ENCODE measurements around the gene MEGF6.

The MEGF6 gene, protein sequence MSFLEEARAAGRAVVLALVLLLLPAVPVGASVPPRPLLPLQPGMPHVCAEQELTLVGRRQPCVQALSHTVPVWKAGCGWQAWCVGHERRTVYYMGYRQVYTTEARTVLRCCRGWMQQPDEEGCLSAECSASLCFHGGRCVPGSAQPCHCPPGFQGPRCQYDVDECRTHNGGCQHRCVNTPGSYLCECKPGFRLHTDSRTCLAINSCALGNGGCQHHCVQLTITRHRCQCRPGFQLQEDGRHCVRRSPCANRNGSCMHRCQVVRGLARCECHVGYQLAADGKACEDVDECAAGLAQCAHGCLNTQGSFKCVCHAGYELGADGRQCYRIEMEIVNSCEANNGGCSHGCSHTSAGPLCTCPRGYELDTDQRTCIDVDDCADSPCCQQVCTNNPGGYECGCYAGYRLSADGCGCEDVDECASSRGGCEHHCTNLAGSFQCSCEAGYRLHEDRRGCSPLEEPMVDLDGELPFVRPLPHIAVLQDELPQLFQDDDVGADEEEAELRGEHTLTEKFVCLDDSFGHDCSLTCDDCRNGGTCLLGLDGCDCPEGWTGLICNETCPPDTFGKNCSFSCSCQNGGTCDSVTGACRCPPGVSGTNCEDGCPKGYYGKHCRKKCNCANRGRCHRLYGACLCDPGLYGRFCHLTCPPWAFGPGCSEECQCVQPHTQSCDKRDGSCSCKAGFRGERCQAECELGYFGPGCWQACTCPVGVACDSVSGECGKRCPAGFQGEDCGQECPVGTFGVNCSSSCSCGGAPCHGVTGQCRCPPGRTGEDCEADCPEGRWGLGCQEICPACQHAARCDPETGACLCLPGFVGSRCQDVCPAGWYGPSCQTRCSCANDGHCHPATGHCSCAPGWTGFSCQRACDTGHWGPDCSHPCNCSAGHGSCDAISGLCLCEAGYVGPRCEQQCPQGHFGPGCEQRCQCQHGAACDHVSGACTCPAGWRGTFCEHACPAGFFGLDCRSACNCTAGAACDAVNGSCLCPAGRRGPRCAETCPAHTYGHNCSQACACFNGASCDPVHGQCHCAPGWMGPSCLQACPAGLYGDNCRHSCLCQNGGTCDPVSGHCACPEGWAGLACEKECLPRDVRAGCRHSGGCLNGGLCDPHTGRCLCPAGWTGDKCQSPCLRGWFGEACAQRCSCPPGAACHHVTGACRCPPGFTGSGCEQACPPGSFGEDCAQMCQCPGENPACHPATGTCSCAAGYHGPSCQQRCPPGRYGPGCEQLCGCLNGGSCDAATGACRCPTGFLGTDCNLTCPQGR (N-terminal part only)

DNA sequence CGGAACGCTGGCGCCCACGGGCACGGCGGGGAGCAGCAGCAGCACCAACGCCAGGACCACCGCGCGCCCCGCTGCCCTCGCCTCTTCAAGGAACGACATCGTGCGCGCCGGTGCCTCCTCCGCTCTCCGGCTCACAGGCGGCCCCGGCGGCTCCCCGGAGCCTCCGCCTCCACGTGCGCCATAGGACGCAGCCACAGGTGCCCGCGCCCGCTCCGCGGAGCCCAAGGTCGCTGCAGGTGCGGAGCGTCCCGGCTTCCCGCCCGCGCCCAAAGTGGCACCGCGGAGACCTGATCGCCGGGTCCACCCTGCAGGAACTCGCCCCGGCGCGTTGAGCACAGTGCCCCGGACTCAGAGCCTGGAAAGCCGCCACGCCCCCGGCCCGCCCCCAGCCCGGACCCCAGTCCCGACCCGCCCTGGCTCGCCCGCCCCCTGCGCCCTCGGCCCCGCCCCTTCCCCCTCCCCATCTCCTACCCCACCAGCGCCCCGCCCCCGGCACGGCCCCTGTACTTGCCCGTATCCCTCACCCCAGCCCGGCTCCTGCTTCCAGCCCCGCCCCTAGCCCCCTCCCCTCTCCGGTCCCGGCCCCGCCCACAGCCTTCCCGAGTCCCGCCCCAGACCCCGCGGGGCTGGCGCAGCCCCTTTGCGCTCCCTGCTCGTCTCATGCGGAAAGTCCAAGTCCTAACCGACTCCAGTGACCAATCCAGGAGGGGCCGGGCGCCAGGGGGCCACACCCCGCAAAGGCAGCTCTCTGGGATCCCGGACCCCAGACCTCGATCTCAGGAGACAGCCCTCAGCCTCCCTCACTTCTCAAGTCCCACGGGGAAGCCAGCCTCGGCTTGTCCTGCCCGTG lies at the start of gene MEGF6:
Gene MEGF6 (minus strand): TSS at position 339 of the 850 bp plus-strand sequence. CDS start 240 bp downstream, at position 99.
- DNase-seq (ENCODE audit: low read depth) = peak; percentile 41

DNA sequence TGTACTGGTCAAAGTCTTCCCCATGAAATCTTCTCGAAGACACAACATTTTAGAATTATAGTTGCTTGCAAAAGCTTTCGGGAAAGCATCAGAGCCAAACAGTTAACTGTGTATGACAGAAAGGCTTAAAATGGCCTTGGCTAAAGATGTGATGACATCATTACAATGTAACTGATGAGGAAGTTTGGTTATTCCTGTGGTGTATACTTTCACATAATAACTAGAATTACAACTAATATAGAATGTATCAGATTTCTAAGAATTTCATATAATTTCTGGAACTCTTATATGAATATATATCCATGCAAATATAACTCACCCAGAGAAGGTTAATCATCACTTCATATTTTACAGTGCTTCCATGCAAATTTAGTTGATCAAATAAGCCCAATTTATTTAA lies 49.4 kb upstream of the MEGF6 start:
- no peak for DNase-seq (ENCODE audit: low read depth)

DNA sequence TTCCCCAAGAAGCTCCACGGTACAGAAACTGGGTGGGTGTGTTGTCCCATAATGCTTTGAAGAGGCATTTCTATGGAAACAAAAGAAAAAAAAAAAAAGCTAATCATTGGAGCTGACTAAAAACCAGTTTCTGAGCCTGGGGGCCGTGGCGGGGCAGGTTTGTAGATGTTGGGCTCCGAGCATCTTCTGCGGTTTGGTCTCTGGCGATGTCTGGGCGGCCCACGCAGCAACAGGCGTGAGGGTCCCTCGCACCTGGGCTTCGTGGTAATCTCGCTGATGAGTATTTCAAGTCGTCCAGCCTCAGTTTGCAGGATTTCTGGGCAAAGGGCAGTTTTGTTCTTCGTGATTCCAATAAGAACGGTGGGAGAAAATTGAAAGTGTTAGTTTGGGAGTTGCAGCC lies 47.8 kb upstream of the MEGF6 start:
- no peak for DNase-seq (ENCODE audit: low read depth)

DNA sequence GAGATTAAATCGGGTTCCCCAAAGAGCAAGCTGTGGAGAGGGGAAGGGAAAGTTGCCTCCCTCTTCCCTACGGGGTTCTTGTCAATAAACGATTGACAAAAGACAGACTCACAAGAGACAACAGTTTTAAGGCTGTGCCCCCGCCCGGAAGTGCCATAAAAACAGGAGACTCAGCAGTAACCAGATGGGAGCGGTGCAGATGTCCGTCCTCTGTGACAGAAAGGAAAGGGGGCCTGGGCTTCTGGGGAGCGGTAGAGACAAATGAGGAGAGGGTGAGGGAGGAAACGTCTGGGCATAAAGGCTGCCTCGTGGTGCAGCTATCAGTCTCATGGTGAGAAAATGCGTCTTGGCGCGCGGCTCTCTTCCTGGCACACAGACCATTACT lies 46.9 kb upstream of the MEGF6 start:
- no peak for DNase-seq (ENCODE audit: low read depth)

DNA sequence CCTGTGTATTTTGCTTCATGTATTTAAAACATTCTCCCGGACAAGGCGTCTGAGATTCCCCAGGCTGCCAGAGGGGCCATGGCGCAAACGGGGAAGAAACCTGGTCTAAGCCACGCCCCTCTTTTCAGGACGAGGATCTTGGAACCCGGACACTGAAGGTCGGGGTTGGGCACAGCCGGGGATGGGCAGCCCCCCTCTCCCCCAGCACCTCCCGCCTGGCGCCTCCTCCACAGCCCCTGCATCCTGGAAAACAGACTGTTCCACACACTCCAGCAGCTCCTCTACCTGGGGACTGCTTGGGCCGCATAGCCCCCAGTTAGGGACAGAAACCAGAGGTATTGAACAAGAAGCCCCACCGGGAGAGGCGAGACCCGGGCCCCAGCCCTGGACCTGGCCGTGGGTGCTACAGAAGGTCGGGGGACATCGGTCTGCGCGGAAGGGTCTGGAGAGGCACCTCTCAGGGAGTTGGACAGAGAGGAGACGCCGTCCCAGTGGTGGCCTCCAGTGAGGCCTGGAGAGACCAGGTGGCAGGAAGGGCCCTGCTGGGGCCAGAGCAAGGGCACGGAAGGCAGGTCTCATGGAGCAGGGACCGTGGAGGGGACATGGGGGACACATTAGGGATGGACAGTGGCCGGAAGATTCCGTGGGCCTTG lies 46.4 kb upstream of the MEGF6 start:
- no peak for DNase-seq (ENCODE audit: low read depth)

DNA sequence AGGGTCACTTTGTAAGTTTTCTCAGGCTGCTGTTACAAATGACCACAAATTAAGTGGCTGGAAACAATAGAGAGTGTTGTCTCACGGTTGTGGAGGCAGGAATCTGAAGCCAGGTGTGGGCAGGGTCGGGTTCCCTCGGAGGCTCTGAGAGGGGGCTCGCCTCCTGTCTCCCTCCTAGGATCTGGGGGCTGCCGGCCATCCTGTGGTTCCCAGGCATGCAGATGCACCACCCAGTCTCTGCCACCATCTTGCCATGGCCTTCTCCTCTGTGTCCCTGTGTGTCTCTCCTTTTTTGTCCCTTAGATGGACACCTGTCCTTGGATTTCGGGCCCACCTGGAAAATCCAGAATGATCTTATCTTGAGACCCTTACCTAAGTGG lies 45.8 kb upstream of the MEGF6 start:
- DNase-seq (ENCODE audit: low read depth) = no peak

DNA sequence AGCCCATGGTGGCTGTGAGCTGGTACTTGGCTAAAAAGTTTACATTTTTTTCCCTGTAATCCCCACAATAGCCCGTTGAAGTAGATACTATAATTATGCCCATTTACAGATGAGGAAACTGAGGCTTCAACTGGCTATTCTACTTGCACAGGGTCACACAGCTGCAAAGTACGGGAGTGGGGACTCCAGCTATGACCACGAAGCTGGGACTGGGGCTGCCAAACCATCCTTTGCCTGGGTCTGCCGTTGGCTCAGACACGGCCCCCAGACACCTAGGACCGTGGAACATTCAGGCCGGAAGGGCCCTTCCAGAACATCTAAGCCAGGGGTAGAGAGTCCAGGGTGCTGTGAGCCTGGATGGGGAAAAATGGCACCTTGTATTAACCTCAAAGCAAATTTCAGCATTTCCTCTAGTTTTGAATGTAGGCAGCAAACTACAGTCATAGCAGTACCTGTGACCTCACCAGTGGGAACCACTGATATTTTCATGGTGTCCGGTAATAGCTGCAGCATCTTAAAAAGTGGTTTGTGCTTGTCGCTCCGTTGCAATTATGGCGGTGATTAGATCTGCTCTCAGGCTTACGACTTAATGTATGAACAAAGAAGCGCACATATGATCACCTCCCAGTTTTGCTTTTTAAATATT lies 45.3 kb upstream of the MEGF6 start:
- DNase-seq (ENCODE audit: low read depth) = no peak

DNA sequence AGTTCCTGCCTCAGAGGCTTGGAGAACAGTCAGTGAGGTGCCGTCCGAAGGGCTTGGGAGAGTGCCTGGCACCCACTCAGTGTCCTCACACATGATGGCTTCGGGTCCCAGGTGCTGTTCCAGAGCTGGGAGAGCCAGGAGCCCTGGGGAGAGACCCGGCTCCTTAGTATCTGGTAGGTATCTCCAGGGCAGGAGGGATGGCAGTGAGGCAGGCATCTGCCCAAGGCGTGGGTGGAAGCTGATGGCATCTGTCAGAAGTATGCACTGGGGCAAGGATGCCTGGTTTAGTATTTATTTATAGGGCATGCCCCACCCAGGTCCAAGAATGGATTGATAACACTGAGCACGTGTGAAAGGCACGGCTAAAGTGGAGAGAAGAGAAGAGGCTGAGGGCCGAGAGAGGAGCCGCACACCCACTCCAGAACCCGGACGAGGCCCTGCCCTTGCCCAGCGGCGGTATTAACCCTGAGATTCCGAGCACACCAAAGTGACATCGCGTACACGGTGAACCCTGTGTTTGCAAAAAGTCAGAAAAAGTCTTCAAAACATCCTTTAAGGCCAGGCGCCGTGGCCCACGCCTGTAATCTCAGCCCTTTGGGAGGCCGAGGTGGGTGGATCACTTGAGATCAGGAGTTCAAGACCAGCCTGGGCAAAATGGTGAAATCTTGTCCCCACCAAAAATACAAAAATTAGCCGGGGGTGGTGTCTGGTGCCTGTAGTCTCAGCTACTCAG lies 43.4 kb upstream of the MEGF6 start:
- DNase-seq (ENCODE audit: low read depth) = no peak

DNA sequence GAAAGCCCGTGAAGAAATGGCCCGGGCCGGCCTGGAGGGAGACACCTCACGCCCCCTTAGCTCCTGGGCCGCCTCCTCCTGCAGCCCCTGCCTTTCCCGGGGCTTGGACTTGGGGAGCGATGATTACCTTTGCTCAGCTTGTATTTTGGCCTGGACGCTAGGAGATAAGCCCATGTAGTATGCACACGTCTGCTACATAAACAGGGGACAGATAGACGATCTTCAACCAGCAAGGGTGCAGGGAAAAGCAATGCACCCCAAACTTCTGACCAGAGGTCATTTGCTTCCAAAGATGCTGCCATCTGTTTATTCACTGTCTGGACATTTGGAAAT lies 41.9 kb upstream of the MEGF6 start:
- no peak for DNase-seq (ENCODE audit: low read depth)

DNA sequence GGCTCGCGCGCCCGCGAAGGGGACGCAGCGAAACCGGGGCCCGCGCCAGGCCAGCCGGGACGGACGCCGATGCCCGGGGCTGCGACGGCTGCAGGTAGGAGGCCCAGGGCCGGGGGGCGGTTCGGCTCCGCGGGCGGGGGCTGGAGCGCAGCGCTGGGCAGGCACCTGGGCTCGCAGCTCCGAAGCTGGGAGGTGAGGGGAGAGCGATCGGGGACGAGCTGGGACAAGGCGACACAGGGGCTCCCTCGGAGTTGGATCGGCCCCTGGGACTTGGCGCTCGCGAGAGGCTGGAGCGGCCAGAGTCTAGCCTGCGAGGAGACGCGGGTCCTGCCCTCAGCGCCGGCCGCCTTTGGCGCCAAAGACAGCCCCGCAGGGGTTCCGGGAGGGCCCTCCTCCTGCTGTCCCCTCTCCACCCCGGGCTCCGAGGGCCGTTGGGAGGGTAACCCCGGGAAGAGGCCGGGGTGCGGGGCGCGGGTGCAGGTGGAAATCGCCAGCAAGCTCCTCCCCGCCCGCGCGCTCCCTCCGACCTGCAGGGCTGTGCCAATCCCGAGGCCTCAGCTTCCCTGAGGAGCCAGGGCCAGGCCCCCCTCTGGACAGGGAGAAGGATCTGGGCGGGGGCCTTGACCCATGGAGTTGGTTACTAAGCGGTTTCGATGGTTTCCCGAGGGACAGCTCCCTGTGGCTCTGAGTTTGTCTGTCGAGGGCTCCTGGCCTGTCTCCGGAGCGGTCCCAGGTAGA lies 41.4 kb upstream of the MEGF6 start:
- no peak for DNase-seq (ENCODE audit: low read depth)

DNA sequence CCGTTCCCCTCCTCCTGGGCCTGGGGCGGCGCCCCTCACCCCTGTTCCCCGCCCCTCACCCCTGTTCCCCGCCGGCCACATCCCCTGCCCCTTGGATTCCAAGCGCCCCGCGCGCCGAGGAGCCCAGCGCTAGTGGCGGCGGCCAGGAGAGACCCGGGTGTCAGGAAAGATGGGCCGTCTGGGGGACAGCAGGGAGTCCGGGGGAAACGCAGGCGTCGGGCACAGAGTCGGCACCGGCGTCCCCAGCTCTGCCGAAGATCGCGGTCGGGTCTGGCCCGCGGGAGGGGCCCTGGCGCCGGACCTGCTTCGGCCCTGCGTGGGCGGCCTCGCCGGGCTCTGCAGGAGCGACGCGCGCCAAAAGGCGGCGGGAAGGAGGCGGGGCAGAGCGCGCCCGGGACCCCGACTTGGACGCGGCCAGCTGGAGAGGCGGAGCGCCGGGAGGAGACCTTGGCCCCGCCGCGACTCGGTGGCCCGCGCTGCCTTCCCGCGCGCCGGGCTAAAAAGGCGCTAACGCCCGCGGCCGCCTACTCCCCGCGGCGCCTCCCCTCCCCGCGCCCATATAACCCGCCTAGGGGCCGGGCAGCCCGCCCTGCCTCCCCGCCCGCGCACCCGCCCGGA lies 40.7 kb upstream of the MEGF6 start, which contains the start of gene TP73:
Gene TP73 (plus strand): TSS at position 587 of the 618 bp plus-strand sequence. CDS start 29,850 bp downstream, outside the sequence.
- DNase-seq (ENCODE audit: low read depth) = no peak

DNA sequence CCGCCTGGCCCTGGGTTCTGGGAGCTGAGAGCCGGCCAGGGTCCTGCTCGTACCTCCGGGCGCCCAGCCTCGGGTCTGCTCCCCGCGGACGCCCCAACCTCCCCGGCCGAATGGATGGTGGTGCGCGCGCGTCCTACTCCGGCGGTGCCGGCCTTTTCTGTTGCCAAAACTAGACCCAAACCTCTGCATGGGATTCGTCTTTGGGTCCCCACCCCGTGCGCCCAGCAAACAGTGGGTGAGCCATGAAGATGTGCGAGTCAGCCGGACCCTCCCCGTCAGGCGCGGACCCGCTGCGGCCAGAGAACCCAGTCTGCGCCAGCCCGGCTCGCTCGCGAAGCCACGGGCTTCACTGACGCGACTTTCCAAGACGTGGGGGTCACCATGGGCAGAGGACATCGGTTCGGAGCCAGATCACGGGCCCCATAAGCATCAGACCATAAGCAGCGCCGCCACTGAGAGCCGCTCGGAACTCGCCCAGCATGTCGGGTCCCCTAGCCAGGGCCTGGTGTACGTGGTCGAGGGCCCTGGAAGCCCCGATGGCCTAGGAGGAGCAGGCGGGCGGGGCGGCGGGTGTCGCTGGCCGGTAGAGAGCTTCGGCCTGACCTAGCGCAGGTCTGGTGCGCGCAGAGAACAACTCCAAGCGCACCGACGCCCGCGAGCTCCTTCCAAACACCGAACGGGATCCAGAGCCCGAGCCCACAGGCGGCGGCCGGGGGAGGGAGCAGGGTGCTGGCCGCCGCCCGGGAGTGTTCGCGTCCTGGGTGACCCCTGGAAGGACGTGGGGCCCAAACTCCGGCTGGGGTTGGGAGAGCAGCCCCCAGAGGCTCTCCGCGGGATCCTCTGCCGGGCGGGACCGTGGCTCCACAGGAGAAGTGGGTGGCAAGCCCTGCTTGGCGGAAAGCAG lies 40.0 kb upstream of the MEGF6 start:
- DNase-seq (ENCODE audit: low read depth) = no peak

DNA sequence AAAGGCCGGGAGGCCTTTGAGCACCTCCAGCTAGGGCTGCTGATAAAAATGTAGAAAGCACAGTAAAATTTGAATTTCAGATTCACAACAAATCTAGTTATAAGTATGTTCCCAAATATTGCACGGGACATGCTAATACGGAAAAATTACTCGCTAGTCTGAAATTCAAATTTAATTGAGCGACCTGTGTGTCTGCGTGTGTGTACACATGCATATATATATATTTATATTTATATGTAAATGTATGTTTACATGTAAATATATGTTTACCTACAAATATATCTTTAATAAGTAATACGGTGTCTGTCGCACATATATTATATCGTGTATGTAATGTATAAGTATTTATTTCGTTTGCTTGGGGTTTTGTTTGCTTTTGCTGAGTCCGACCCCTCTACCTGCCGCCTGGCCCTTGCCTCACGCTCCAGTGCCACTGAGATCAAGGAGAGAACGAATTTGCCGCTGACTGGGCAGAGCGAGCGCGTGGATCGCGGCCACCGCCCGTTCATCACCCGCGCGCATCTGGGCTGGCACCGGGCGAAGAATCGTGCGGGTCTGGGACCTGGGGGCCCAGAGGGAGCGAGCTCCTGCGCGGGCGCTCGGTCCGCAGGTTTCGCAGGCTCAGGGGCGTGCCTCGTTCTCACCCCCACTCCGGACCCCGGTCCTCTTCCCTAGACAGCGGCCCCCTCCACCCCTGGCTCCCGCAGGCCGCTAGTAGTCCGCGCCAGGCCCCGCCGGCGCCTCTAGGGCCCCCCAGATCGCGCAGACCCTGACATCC lies 39.1 kb upstream of the MEGF6 start:
- no peak for DNase-seq (ENCODE audit: low read depth)

DNA sequence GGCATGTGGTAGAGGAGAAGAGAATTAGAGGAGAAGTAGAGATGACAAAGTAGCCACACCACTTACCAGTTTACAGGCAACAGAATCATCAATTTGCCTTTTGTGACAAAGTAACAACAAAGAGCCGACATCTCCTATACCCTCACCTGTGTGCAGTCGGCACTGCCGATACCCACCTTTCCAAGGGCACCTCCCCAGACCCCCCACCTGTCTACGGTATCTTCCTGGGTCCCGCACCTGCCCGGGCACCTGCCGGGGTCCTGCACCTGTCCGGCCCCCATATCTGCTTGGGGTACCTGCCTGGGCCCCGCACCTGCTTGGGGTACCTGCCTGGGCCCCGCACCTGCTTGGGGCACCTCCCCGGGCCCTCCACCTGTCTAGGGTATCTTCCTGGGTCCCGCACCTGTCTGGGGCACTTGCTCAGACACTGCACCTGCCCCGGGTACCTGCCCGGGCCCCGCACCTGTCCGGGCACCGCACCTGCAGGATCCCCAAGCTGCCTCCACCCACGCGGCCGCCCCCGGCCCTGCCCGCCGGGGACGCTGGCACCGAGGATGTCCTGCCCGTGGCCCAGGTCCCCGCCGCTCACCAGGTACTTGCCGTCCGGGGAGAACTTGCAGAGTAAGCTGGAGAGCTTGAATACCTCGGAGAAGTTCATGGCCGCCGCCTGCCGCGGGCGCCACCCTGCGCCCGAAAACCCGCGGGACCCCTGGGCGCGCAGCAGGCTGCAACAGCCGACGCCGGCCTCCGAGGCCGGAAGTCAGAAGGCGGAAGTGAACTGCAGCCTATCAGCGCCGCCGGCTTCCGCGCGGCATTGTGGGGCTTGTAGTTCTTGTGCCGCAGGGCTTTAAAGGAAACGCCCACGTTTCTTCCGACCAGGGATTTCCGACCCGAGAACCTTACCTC lies 38.3 kb upstream of the MEGF6 start, which contains the start of gene WRAP73:
Gene WRAP73 (minus strand): TSS at position 762 of the 906 bp plus-strand sequence. CDS start 104 bp downstream, at position 658.
- peak; percentile 66 for DNase-seq (ENCODE audit: low read depth)

DNA sequence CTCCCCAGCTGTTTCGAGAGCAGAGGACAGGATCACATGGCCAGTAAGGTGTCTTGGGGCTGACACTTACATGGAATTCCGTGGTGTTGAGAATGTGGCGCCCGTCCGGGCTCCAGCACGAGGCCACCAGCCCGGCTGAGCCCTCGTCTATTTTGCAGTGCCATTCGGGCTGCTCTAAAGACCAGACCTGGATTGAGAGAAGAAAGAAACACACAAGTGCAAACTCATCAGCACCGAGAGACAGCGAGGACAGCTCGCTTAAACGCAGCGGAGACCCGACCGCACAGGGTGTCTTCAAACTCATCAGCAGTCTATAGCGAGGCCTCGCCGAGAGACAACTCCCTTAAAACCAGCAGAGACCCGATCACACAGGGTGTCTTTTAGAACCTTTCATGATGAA lies 35.3 kb upstream of the MEGF6 start:
- DNase-seq (ENCODE audit: low read depth) = no peak

All from stimulated activated CD8-positive, alpha-beta memory T cell treated with anti-CD3 and anti-CD28 coated beads, Interleukin-15, amount 100 ng/mL, for 24 hours (primary cell).